Subcutaneous abdominal adipose tissue (tissue), 5 donors: ENCODE data around the gene ADRB2.

Source experiments
- H3K27ac ChIP-seq: one replicate; pipeline ENCODE4 v1.7.0; 2013; ENCODE audit warnings: low read depth, mild to moderate bottlenecking, inconsistent platforms, low read length, moderate library complexity
- H3K27me3 ChIP-seq, 5 donors: one replicate each; pipeline ENCODE4 v1.7.0; 2013; ENCODE audit warnings: low read length in 5 of 5, inconsistent platforms in 1 of 5; ENCODE audit not compliant: control insufficient read depth in 5 of 5, insufficient read depth in 4 of 5
- H3K36me3 ChIP-seq, 5 donors: one replicate each; pipeline ENCODE4 v1.7.0; 2013; ENCODE audit warnings: low read length in 5 of 5; ENCODE audit not compliant: control insufficient read depth in 5 of 5, insufficient read depth in 5 of 5
- H3K4me1 ChIP-seq, 5 donors: one replicate each; pipeline ENCODE4 v1.7.0; 2013; ENCODE audit warnings: low read length in 5 of 5, mild to moderate bottlenecking in 3 of 5, moderate library complexity in 1 of 5; ENCODE audit not compliant: control insufficient read depth in 5 of 5, insufficient read depth in 5 of 5
- H3K4me3 ChIP-seq, 5 donors: one replicate each; pipeline ENCODE4 v1.7.0; 2013; ENCODE audit warnings: low read length in 5 of 5, low read depth in 1 of 5
- H3K9ac ChIP-seq, 5 donors: one replicate each; pipeline ENCODE4 v1.7.0; 2013; ENCODE audit warnings: low read length in 5 of 5, mild to moderate bottlenecking in 4 of 5, moderate library complexity in 3 of 5
- H3K9me3 ChIP-seq, 5 donors: one replicate each; pipeline ENCODE4 v1.7.0; 2013; ENCODE audit warnings: low read length in 5 of 5; ENCODE audit not compliant: control insufficient read depth in 5 of 5
- donor health status: healthy.
- donor health status: healthy.
- donor health status: healthy.
- donor health status: healthy.
- donor health status: healthy.

ADRB2 gene

GRCh38 chr5:148848393-148849031 is 22.1 kb downstream of the ADRB2 start:
- Histone ChIP-seq H3K27me3 (no peaks in the 10 kb centered on the region), H3K9me3 (no peaks in the 10 kb centered on the region), H3K27ac (no peak overlapping the region), H3K36me3 (peaks cover 3 to 7% (median 5%) of the 10 kb centered on the region in 5 donors), H3K4me1 (peaks cover 0 to 29% (median 14%) of the 10 kb centered on the region in 5 donors), H3K9ac (no peak overlapping the region), H3K4me3 (no peak overlapping the region)

- H3K4me1 ChIP-seq: peaks cover 0 to 21% (median 8%) of the 10 kb centered on the region in 5 donors
- H3K9me3 ChIP-seq: no peaks in the 10 kb centered on the region
- no peak overlapping the region for H3K9ac ChIP-seq
- peaks cover 3 to 7% (median 5%) of the 10 kb centered on the region in 5 donors for H3K36me3 ChIP-seq
- no peak overlapping the region for H3K4me3 ChIP-seq
- H3K27ac ChIP-seq: no peak overlapping the region
- no peaks in the 10 kb centered on the region for H3K27me3 ChIP-seq
Measured at GRCh38 chr5:148849461-148849860, 23.1 kb downstream of the ADRB2 start.

GRCh38 chr5:148850836-148851235 is 24.4 kb downstream of the ADRB2 start:
- H3K27ac ChIP-seq: no peak overlapping the region
- H3K27me3 ChIP-seq: no peaks in the 10 kb centered on the region
- H3K4me1 ChIP-seq: peaks cover 0 to 28% (median 14%) of the 10 kb centered on the region in 5 donors
- no peak overlapping the region for H3K4me3 ChIP-seq
- H3K9ac ChIP-seq: no peak overlapping the region
- H3K9me3 ChIP-seq: no peaks in the 10 kb centered on the region
- peaks cover 2 to 7% (median 3%) of the 10 kb centered on the region in 5 donors for H3K36me3 ChIP-seq

- peaks cover 0 to 40% (median 23%) of the 10 kb centered on the region in 5 donors for H3K4me1 ChIP-seq
- H3K9ac ChIP-seq: no peak overlapping the region
- peaks cover 0 to 5% (median 0%) of the 10 kb centered on the region in 5 donors for H3K36me3 ChIP-seq
- H3K27me3 ChIP-seq: no peaks in the 10 kb centered on the region
- no peaks in the 10 kb centered on the region for H3K9me3 ChIP-seq
- H3K4me3 ChIP-seq: no peak overlapping the region
- no peak overlapping the region for H3K27ac ChIP-seq
Measured at GRCh38 chr5:148853868-148854267, 27.5 kb downstream of the ADRB2 start.

GRCh38 chr5:148855249-148856008 is 29.0 kb downstream of the ADRB2 start:
- no peak overlapping the region for H3K9ac ChIP-seq
- no peaks in the 10 kb centered on the region for H3K9me3 ChIP-seq
- H3K36me3 ChIP-seq: peaks cover 0 to 5% (median 0%) of the 10 kb centered on the region in 5 donors
- no peaks in the 10 kb centered on the region for H3K27me3 ChIP-seq
- H3K4me1 ChIP-seq: peaks cover 0 to 39% (median 31%) of the 10 kb centered on the region in 5 donors
- H3K27ac ChIP-seq: peak overlapping the region; percentile 28
- no peak overlapping the region for H3K4me3 ChIP-seq

GRCh38 chr5:148856009-148856367 is 29.6 kb downstream of the ADRB2 start:
- H3K4me1 ChIP-seq: peaks cover 0 to 43% (median 31%) of the 10 kb centered on the region in 5 donors
- H3K27ac ChIP-seq: peak overlapping the region; percentile 28
- no peaks in the 10 kb centered on the region for H3K9me3 ChIP-seq
- no peak overlapping the region for H3K4me3 ChIP-seq
- no peaks in the 10 kb centered on the region for H3K27me3 ChIP-seq
- H3K9ac ChIP-seq: no peak overlapping the region
- H3K36me3 ChIP-seq: peaks cover 0 to 5% (median 0%) of the 10 kb centered on the region in 5 donors

- Histone ChIP-seq H3K9ac (no peak overlapping the region), H3K36me3 (peaks cover 0 to 2% (median 0%) of the 10 kb centered on the region in 5 donors), H3K4me1 (peaks cover 0 to 43% (median 31%) of the 10 kb centered on the region in 5 donors), H3K27ac (no peak overlapping the region), H3K4me3 (no peak overlapping the region), H3K9me3 (no peaks in the 10 kb centered on the region), H3K27me3 (no peaks in the 10 kb centered on the region)
Measured at GRCh38 chr5:148856424-148856823, 30.0 kb downstream of the ADRB2 start.

- Histone ChIP-seq H3K27me3 (no peaks in the 10 kb centered on the region), H3K9ac (no peak overlapping the region), H3K4me3 (no peak overlapping the region), H3K9me3 (no peaks in the 10 kb centered on the region), H3K4me1 (peaks cover 0 to 43% (median 31%) of the 10 kb centered on the region in 5 donors), H3K27ac (no peak overlapping the region), H3K36me3 (no peaks in the 10 kb centered on the region)
Measured at GRCh38 chr5:148857474-148857873, 31.1 kb downstream of the ADRB2 start.

GRCh38 chr5:148858106-148858505 is 31.7 kb downstream of the ADRB2 start:
- H3K9me3 ChIP-seq: no peaks in the 10 kb centered on the region
- peaks cover 0 to 45% (median 31%) of the 10 kb centered on the region in 5 donors for H3K4me1 ChIP-seq
- H3K36me3 ChIP-seq: peaks cover 0 to 4% (median 0%) of the 10 kb centered on the region in 5 donors
- peak overlapping the region; percentile 16 for H3K27ac ChIP-seq
- H3K27me3 ChIP-seq: no peaks in the 10 kb centered on the region
- no peak overlapping the region for H3K9ac ChIP-seq
- no peak overlapping the region for H3K4me3 ChIP-seq

GRCh38 chr5:148858547-148858946 is 32.1 kb downstream of the ADRB2 start:
- Histone ChIP-seq H3K4me3 (no peak overlapping the region), H3K27me3 (no peaks in the 10 kb centered on the region), H3K36me3 (peaks cover 0 to 5% (median 0%) of the 10 kb centered on the region in 5 donors), H3K9me3 (no peaks in the 10 kb centered on the region), H3K9ac (no peak overlapping the region), H3K27ac (peak overlapping the region; percentile 16), H3K4me1 (peaks cover 0 to 46% (median 31%) of the 10 kb centered on the region in 5 donors)
